Central memory CD8-positive, alpha-beta T cell (primary cell): Measurements from ENCODE around the gene PIGB.
"Not testable (repeated sequence)": the region's sequence is repeated elsewhere in the genome, so short reads cannot be mapped to it uniquely, and the experiment has no call there.

Source experiments
- ATAC-seq: fragments of 150-1000 bp; cut with Tn5 transposase; replicated peaks from 2 replicates; pipeline ENCODE4 v1.10.0; 2022; ENCODE audit warnings: mild to moderate bottlenecking, moderate FRiP score, moderate number of reproducible peaks; ENCODE audit not compliant: poor library complexity, severe bottlenecking; ENCODE audit errors: extremely low read depth
- DNase-seq, 2 donors: peaks; one replicate each; pipeline ENCODE4 v3.0.0; 2021; ENCODE audit warnings: low spot score in 2 of 2
- H3K27ac Mint-ChIP-seq: one replicate; pipeline ENCODE4 v1.8.0; 2022; ENCODE audit warnings: low read depth, mild to moderate bottlenecking, moderate library complexity, mixed read lengths
- H3K27me3 Mint-ChIP-seq: one replicate; pipeline ENCODE4 v1.8.0; 2022; ENCODE audit warnings: mixed read lengths
- H3K36me3 Mint-ChIP-seq: one replicate; pipeline ENCODE4 v1.8.0; 2022; ENCODE audit warnings: mild to moderate bottlenecking, moderate library complexity, mixed read lengths; ENCODE audit not compliant: insufficient read depth
- H3K4me1 Mint-ChIP-seq: one replicate; pipeline ENCODE4 v1.8.0; 2022; ENCODE audit warnings: mixed read lengths
- H3K4me3 Mint-ChIP-seq: one replicate; pipeline ENCODE4 v1.8.0; 2022; ENCODE audit warnings: mild to moderate bottlenecking, moderate library complexity, mixed read lengths
- H3K9me3 Mint-ChIP-seq: one replicate; pipeline ENCODE4 v1.8.0; 2022; ENCODE audit warnings: mixed read lengths

Gene PIGB

DNA sequence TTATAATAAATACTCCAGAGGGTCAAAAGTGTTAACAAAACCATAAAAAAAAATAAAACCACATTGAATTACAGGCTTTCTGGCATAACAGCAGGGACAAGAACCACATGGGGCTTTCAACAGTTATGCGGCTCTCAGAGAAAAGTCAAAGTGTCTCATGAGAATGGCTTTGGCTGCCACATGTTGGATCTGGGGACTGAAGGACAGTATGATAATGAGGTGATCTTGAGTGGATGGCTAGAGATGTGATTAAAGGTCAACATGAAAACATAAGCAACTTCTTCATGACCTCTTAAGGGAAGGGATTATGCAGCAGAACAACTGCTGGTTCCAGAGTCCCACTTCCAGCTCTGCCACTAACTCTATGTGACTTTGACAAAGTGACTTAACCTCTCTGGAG lies 34.6 kb upstream of the PIGB start:
- peaks cover 92% of the 10 kb centered on the region for H3K4me1 Mint-ChIP-seq
- no peaks in the 10 kb centered on the region for H3K27me3 Mint-ChIP-seq
- peak overlapping the region; percentile 95 for H3K27ac Mint-ChIP-seq
- H3K4me3 Mint-ChIP-seq, result peak overlapping the region; percentile 96
- H3K9me3 Mint-ChIP-seq, result no peaks in the 10 kb centered on the region
- H3K36me3 Mint-ChIP-seq, result peaks cover 30% of the 10 kb centered on the region
- ATAC-seq, result no peak
- DNase-seq, result no peak

DNA sequence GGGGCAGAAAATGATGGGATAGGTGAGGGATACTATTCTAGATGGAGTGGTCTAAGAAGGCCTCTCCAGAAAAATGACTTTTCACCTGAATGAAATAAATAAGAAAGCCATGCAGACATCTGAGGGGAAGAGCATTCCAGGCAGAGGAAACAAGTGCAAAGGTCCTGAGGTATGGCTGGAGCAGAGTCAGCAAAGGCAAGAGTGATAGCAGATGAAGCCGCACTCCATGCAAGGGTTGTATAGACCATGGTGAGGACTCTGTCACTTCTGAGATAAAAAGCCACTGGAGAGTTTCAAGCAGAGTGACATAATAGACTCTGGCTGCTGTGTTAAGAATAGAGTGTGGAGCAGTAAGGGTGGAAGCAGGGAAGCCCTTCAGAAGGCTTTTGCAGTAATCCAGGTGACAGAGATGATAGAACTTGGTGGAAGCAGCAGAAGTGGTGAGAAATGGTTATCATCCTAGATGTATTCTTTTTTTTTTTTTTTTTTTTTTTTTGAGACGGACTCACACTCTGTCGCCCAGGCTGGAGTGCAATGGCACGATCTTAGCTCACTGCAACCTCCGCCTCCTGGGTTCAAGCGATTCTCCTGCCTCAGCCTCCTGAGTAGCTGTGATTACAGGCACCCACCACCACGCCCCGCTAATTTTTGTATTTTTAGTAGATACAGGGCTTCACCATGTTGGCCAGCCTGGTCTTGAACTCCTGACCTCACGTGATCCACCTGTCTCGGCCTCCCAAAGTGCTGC lies 32.4 kb upstream of the PIGB start:
- not testable (repeated sequence) for ATAC-seq, H3K27me3 Mint-ChIP-seq, H3K9me3 Mint-ChIP-seq, DNase-seq
- peak overlapping the region; percentile 95 for H3K27ac Mint-ChIP-seq
- peaks cover 33% of the 10 kb centered on the region for H3K36me3 Mint-ChIP-seq
- peak overlapping the region; percentile 96 for H3K4me3 Mint-ChIP-seq
- H3K4me1 Mint-ChIP-seq, result peaks cover 76% of the 10 kb centered on the region

DNA sequence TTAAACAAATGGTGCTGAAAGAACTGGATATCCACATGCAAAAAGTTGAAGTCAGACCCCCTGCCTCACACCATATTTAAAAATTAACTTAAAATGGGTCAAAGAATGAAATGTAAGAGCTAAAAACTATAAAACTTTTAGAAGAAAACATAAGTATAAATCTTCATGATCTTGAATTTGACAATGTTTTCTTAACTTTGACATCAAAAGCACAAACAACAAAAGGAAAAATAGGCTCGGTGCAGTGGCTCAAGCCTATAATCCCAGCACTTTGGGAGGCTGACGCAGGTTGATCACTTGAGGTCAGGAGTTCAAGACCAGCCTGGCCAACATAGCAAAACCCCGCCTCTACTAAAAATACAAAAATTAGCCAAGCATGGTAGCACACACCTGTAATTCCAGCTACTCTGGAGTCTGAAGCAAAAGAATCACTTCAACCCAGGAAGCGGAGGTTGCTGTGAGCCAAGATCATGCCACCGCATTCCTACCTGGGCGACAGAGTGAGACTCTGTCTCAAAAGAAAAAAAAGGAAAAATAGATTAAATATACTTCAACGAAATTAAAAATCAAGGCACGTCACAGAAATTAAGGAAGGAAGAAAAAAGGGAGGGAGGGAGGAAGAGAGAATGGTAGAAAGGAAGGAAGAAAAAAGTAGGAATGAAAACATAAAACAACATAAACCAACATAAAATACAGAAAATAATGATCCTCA lies 30.9 kb upstream of the PIGB start:
- H3K27me3 Mint-ChIP-seq, result no peaks in the 10 kb centered on the region
- peaks cover 30% of the 10 kb centered on the region for H3K36me3 Mint-ChIP-seq
- peak overlapping the region; percentile 95 for H3K27ac Mint-ChIP-seq
- DNase-seq, result no peak
- H3K4me3 Mint-ChIP-seq, result peak overlapping the region; percentile 96
- no peak for ATAC-seq
- H3K4me1 Mint-ChIP-seq, result peaks cover 61% of the 10 kb centered on the region
- no peaks in the 10 kb centered on the region for H3K9me3 Mint-ChIP-seq

DNA sequence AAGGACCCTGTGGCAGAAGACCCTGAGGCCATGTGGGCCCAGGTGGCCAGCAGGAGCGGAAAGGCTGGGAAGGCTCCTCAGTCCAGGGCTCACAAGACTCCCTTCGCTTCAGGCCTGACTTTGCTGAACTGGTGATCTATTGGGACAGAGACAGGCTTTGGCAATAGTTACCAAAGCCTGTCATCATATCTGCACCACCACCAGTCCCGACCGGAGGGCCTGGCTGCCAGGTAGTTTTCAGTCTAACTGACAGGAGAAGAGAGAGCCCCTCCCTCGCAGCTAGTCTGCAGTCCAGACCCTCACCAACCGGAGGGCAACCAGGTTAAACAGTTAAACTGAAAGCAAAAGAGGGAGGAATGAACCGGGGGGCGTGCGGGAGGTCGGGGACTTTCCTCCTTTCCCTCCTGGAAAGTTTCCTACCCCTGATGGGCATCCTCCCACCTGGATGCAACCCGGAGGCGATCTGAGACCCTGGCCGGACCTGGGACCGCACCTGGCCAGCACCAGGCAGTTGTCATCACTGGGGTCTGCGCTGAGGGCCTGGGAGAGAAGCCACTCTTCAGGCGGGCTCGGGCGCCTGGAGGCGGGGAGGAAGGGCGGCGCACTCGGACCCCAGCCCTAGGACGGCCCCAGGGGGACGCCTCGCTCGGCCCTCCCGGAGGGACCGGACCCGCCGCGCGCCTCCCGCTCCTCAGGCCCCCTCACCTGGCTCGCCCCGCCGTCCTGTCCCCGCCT lies 29.8 kb upstream of the PIGB start:
- H3K4me1 Mint-ChIP-seq, result peaks cover 52% of the 10 kb centered on the region
- peak overlapping the region; percentile 96 for H3K4me3 Mint-ChIP-seq
- no peaks in the 10 kb centered on the region for H3K9me3 Mint-ChIP-seq
- DNase-seq (peak in 1 of 2 donors; percentile 27), ATAC-seq (peak; percentile 10)
- peaks cover 30% of the 10 kb centered on the region for H3K36me3 Mint-ChIP-seq
- peak overlapping the region; percentile 95 for H3K27ac Mint-ChIP-seq
- H3K27me3 Mint-ChIP-seq, result no peaks in the 10 kb centered on the region

DNA sequence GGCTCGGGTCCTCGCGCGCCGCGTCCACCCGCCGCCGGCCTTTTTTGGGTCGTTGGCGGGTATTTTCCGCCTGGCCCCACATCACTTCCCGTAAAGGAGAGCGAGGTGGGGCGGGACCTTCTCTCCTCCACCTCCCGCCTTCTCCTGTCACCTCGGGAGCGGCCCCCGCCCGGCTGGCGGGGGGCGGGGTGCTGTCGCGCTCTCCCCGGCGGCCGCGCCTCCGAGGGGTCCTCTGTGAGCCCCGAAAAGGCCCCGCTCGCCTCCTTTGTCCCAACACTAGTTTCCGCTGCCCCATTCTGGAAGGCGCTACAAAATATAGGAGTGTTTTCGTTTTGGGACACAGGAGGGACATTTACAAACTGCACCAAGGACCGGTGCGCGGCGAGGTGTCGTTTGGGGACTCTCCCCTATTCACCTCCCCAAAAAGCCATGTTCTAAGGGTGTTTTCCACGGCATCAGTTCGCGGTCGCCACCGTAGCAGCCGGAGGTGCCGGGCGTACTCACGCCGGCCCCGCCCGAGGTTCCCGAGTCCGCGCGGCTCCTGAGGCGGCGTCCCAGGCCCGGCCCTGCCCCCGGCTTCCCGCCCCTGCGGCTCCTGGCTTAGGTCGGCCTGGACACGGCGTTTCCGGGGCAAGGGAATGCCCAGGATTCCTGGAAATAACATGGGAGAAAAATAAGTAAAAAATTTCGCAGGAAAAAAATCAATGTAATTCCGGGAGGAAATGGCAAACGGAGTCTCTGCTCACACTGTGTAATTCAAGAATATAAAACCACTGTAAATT lies 29.1 kb upstream of the PIGB start, which contains the start of gene RAB27A:
RAB27A (minus strand) TSS at position 68 of the 782 bp plus-strand sequence. CDS start 54,879 bp downstream, outside the sequence.
- DNase-seq (peak; percentile 59 to 69), ATAC-seq (peak; percentile 76)
- H3K4me3 Mint-ChIP-seq, result peak within 1 kb of the TSS; percentile 96
- peaks cover 30% of the 10 kb centered on the region for H3K36me3 Mint-ChIP-seq
- no peaks in the 10 kb centered on the region for H3K27me3 Mint-ChIP-seq
- H3K27ac Mint-ChIP-seq, result peak within 1 kb of the TSS; percentile 95
- no peaks in the 10 kb centered on the region for H3K9me3 Mint-ChIP-seq
- H3K4me1 Mint-ChIP-seq, result peaks cover 45% of the 10 kb centered on the region

DNA sequence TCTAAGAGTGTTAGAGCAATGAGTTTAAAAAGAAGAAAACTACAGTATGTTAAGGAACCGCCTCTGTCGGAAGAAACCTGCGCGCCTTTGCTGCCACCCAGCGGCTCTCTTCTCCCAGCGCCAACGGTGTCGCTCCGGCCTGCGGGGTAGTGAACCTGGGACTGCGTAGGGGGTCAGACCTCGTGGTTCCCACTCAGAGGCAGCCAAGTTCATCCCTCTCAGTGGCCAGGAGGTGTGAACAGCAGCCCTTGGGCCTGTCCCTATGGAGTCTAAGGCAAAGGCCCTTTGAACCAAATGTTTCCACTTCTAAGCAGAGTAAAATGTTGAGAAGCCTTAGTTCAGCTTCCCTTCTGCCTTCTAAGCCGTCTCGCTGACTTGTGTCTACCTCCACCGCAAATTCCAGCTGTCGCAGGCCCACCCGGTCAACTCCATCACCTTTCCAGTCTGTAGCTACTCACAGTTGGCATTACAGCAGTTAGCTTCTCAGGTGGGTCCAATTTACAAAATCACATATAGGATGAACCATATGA lies 28.4 kb upstream of the PIGB start:
- Mint-ChIP-seq H3K4me3 (peak overlapping the region; percentile 96), H3K4me1 (peaks cover 38% of the 10 kb centered on the region), H3K36me3 (peaks cover 28% of the 10 kb centered on the region), H3K27ac (peak overlapping the region; percentile 95), H3K27me3 (no peaks in the 10 kb centered on the region), H3K9me3 (no peaks in the 10 kb centered on the region)
- peak; percentile 79 for ATAC-seq
- DNase-seq, result peak; percentile 79 to 84

DNA sequence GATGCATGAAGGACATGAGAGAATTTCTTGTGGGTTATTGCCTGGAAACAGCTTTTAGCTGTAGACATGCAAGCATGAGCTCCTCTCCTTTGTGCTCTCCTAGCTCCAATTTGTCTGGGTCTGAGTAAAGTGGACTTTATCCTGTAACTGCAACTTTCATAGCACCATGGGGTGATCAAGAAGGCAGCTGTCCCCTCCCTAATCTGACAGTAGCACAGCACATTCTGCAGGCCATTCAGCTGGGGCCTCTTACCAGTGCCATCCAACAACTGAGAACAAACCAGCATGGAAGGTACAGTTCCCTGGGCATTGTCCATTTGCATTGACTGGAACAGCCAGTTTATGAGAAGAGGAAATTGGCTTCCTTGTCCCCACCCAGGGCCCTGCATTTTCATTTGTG lies 21.7 kb upstream of the PIGB start:
- Mint-ChIP-seq H3K9me3 (no peaks in the 10 kb centered on the region), H3K4me1 (no peaks in the 10 kb centered on the region), H3K36me3 (peaks cover 2% of the 10 kb centered on the region), H3K27ac (no peak overlapping the region), H3K4me3 (no peak overlapping the region), H3K27me3 (no peaks in the 10 kb centered on the region)
- ATAC-seq (no peak), DNase-seq (no peak)

DNA sequence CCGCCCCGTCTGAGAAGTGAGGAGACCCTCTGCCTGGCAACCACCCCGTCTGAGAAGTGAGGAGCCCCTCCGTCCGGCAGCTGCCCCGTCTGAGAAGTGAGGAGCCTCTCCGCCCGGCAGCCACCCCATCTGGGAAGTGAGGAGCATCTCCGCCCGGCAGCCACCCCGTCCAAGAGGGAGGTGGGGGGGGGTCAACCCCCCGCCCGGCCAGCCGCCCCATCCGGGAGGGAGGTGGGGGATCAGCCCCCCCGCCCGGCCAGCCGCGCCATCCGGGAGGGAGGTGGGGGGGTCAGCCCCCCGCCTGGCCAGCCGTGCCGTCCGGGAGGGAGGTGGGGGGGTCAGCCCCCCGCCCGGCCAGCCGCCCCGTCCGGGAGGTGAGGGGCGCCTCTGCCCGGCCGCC lies 16.2 kb upstream of the PIGB start:
- not testable (repeated sequence) for ATAC-seq, H3K9me3 Mint-ChIP-seq, DNase-seq, H3K4me1 Mint-ChIP-seq, H3K27me3 Mint-ChIP-seq, H3K27ac Mint-ChIP-seq, H3K4me3 Mint-ChIP-seq, H3K36me3 Mint-ChIP-seq

DNA sequence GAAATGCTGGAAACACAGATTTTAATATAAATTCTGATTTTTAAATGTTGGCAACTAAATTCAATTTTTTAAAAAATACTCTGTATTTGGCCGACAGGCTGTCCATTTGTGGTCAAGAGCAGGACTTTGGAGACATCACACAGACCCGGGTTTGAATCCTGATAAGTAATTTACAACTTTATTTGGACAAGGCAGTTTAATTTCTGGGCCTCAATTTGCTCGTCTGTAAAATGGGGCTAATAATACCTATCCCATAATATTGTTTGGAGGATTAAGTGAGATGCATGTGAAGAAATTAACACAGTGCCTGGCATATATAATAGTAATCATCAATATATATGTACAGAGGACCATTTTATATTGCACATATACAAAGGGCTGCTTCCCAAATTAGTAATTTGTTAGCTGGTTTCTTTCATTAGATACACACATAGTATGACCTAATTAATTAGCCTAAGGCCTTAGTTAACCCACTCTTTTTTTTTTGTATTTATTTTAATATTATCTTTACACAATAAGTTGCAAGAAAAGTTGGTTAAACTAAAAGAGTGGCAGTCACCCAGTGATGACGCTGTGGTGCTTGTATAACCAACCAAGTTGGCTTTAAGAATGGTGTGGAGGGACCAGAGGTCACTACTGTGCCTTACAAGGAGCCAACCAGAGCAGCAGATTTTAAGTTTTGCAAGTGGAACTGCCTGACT lies 665 bp downstream of the PIGB start:
- no peak for DNase-seq
- no peaks in the 10 kb centered on the region for H3K9me3 Mint-ChIP-seq
- H3K4me1 Mint-ChIP-seq, result peaks cover 60% of the 10 kb centered on the region
- no peaks in the 10 kb centered on the region for H3K27me3 Mint-ChIP-seq
- peaks cover 26% of the 10 kb centered on the region for H3K36me3 Mint-ChIP-seq
- peak overlapping the region; percentile 100 for H3K27ac Mint-ChIP-seq
- H3K4me3 Mint-ChIP-seq, result peak overlapping the region; percentile 98
- no peak for ATAC-seq

DNA sequence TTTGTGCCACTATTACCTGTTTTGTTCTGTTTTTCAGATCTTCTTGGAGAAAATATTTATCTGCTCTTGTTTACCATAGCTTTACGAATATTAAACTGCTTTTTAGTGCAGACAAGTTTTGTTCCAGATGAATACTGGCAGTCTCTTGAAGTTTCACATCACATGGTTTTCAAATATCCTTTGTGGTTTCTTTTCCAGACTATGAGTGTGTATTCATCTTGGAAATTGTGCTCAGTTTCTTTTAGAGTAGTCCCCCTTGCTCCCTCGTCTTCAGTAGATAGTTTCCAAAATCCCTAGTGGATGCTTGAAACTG lies 1.2 kb downstream of the PIGB start:
- no peak for DNase-seq
- ATAC-seq, result no peak
- H3K4me3 Mint-ChIP-seq, result peak overlapping the region; percentile 98
- H3K27me3 Mint-ChIP-seq, result no peaks in the 10 kb centered on the region
- no peaks in the 10 kb centered on the region for H3K9me3 Mint-ChIP-seq
- peaks cover 26% of the 10 kb centered on the region for H3K36me3 Mint-ChIP-seq
- no peak overlapping the region for H3K27ac Mint-ChIP-seq
- peaks cover 55% of the 10 kb centered on the region for H3K4me1 Mint-ChIP-seq

DNA sequence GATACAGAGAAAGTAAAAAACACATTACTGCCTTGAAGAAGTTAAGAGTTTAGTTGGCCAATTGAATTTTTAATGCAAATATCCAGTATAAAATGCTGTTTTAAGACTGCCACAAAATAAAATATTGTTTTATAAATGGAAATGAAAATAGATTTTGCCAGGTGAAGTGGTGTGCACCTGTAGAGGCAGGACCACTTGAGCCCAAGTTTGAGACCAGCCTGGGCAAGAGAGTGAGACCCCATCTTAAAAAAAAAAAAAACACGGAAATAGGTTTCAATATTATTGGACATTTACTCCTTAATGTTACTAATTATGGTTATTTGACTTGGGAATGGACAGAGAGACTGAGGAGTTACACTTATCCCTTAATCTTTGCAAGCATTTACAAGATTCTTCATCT lies 1.9 kb downstream of the PIGB start:
- Mint-ChIP-seq H3K4me1 (peaks cover 49% of the 10 kb centered on the region), H3K9me3 (no peaks in the 10 kb centered on the region), H3K36me3 (peaks cover 29% of the 10 kb centered on the region), H3K27me3 (no peaks in the 10 kb centered on the region), H3K4me3 (no peak overlapping the region), H3K27ac (no peak overlapping the region)
- ATAC-seq, result no peak
- DNase-seq, result no peak
